WTC11 (cell line): ENCODE measurements around the gene PKHD1.

ENCODE experiments used
- CTCF ChIP-seq: fragments of 200-600 bp; IDR thresholded peaks from 2 replicates; pipeline ENCODE4 v1.8.0; 2022; ENCODE audit warnings: antibody characterized with exemption
- PREB ChIP-seq: sonication (generic); formaldehyde crosslinking; IDR thresholded peaks from 2 replicates; pipeline ENCODE4 v1.8.1; 2022; ENCODE audit warnings: mild to moderate bottlenecking, missing genetic modification reagents, moderate library complexity, borderline replicate concordance
- ZNF425 ChIP-seq: fragments of 250-450 bp; sonication (Bioruptor Pico); conservative IDR thresholded peaks from 2 replicates; pipeline ENCODE4 v1.9.0; 2021; ENCODE audit warnings: mild to moderate bottlenecking

- TF ChIP-seq ZNF425 (CRISPR knock-in tag) (no peak), CTCF (no peak), PREB (CRISPR knock-in tag) (no peak)
These were observed 25.9 kb downstream of the PKHD1 start for GRCh38 chr6:52061481-52061880.
